Activated B cell treated with CpG ODN at 0.5 μM for 24 hours (primary cell): ENCODE results near the gene MAMLD1. TPM values are rescaled to one million over a fixed set of nuclear protein-coding genes. Genes with fewer than 3 reads are reported as not detected.

Experiments used
- ATAC-seq: fragments of 200-7000 bp; cut with Tn5 transposase; one replicate; pipeline ENCODE4 v1.10.0; 2021; ENCODE audit warnings: low read depth, mild to moderate bottlenecking, moderate library complexity
- CTCF ChIA-PET: fragments of 350-600 bp; sonication (Branson Sonifier 250); formaldehyde crosslinking; loops from one replicate; lab custom pipeline; 2021; ENCODE audit warnings: antibody characterized with exemption; lab: Charles Lee
- POLR2A ChIA-PET: fragments of 350-600 bp; sonication (Branson Sonifier 250); formaldehyde crosslinking; loops from one replicate; lab custom pipeline; 2021; ENCODE audit warnings: antibody characterized with exemption; lab: Charles Lee
- DNase-seq: peaks from one replicate; pipeline ENCODE4 v3.0.0; 2022
- H3K27ac Mint-ChIP-seq: one replicate; pipeline ENCODE4 v1.8.0; 2020; ENCODE audit warnings: mixed read lengths
- H3K27me3 Mint-ChIP-seq: one replicate; pipeline ENCODE4 v1.8.0; 2021; ENCODE audit warnings: mixed read lengths
- H3K36me3 Mint-ChIP-seq: one replicate; pipeline ENCODE4 v1.8.0; 2021; ENCODE audit warnings: low read depth, mixed read lengths
- H3K4me1 Mint-ChIP-seq: one replicate; pipeline ENCODE4 v1.8.0; 2021; ENCODE audit warnings: mixed read lengths
- H3K4me3 Mint-ChIP-seq: one replicate; pipeline ENCODE4 v1.8.0; 2020; ENCODE audit warnings: mild to moderate bottlenecking, mixed read lengths
- H3K9me3 Mint-ChIP-seq: one replicate; pipeline ENCODE4 v1.8.0; 2020; ENCODE audit warnings: mixed read lengths
- CTCF ChIP-seq: fragments of 200-600 bp; IDR thresholded peaks from one replicate; pipeline ENCODE4 v1.8.0; 2022; ENCODE audit warnings: antibody characterized with exemption, mild to moderate bottlenecking
- intact Hi-C: fragments of 100-400 bp; cut with micrococcal nuclease; formaldehyde crosslinking; loops from one replicate; pipeline ENCODE4 v1.15.1; 2024
- total RNA-seq: library from RNA; stranded (reverse); gene quantifications from 2 replicates; pipeline ENCODE4 v1.2.3, GENCODE V29; 2022

MAMLD1 gene
- total RNA-seq, 1 donor from 2014 or later, result 1.2 TPM

GRCh38 chrX:150446151-150446550 is 83.0 kb downstream of the MAMLD1 start:
- ChIA-PET CTCF (no interaction called here), POLR2A (no interaction called here)
- intact Hi-C loops, result no loop called here
- no peak for TF ChIP-seq CTCF
- Mint-ChIP-seq H3K27ac (no peak overlapping the region), H3K27me3 (no peaks in the 10 kb centered on the region), H3K4me3 (no peak overlapping the region), H3K36me3 (no peaks in the 10 kb centered on the region), H3K9me3 (no peaks in the 10 kb centered on the region), H3K4me1 (no peaks in the 10 kb centered on the region)
- no peak for DNase-seq
- ATAC-seq, result no peak

- no peak for DNase-seq
- no peak for TF ChIP-seq CTCF
- Mint-ChIP-seq H3K9me3 (no peaks in the 10 kb centered on the region), H3K36me3 (no peaks in the 10 kb centered on the region), H3K4me1 (no peaks in the 10 kb centered on the region), H3K27ac (no peak overlapping the region), H3K4me3 (no peak overlapping the region), H3K27me3 (no peaks in the 10 kb centered on the region)
- ChIA-PET CTCF (no interaction called here), POLR2A (no interaction called here)
- ATAC-seq, result no peak
- intact Hi-C loops, result no loop called here
Measured at GRCh38 chrX:150446995-150447394, 83.9 kb downstream of the MAMLD1 start.

GRCh38 chrX:150449313-150449712 is 86.2 kb downstream of the MAMLD1 start:
- Mint-ChIP-seq H3K36me3 (no peaks in the 10 kb centered on the region), H3K27me3 (no peaks in the 10 kb centered on the region), H3K4me1 (no peaks in the 10 kb centered on the region), H3K9me3 (no peaks in the 10 kb centered on the region), H3K4me3 (no peak overlapping the region), H3K27ac (no peak overlapping the region)
- intact Hi-C loops, result loop anchor here (1.0 kb wide), 1 partner anchor 138 kb away; no protein-coding TSS in a partner anchor
- DNase-seq (no peak), ATAC-seq (no peak)
- ChIA-PET CTCF (interaction anchor here (0.9 kb wide), 1 partner anchor 138 kb away, joined by 3 read pairs; no protein-coding TSS in a partner anchor), POLR2A (no interaction called here)
- no peak for TF ChIP-seq CTCF

- CTCF ChIA-PET, result no interaction called here
- TF ChIP-seq CTCF, result no peak
- ATAC-seq, result no peak
- no peaks in the 10 kb centered on the region for H3K27me3 Mint-ChIP-seq
- no peak for DNase-seq
- no peak overlapping the region for H3K4me3 Mint-ChIP-seq
- H3K9me3 Mint-ChIP-seq, result no peaks in the 10 kb centered on the region
- no peaks in the 10 kb centered on the region for H3K36me3 Mint-ChIP-seq
- intact Hi-C loops, result no loop called here
- H3K27ac Mint-ChIP-seq, result no peak overlapping the region
- POLR2A ChIA-PET, result no interaction called here
- H3K4me1 Mint-ChIP-seq, result no peaks in the 10 kb centered on the region
Measured at GRCh38 chrX:150450519-150451177, 87.5 kb downstream of the MAMLD1 start.

- ChIA-PET CTCF (no interaction called here), POLR2A (interaction anchor here (0.6 kb wide), 1 partner anchor 120 kb away, joined by 4 read pairs; no protein-coding TSS in a partner anchor)
- no peaks in the 10 kb centered on the region for H3K27me3 Mint-ChIP-seq
- intact Hi-C loops, result no loop called here
- H3K9me3 Mint-ChIP-seq, result no peaks in the 10 kb centered on the region
- no peak for TF ChIP-seq CTCF
- no peak overlapping the region for H3K4me3 Mint-ChIP-seq
- H3K4me1 Mint-ChIP-seq, result no peaks in the 10 kb centered on the region
- DNase-seq (no peak), ATAC-seq (no peak)
- H3K27ac Mint-ChIP-seq, result no peak overlapping the region
- H3K36me3 Mint-ChIP-seq, result no peaks in the 10 kb centered on the region
Measured at GRCh38 chrX:150451953-150452352, 88.8 kb downstream of the MAMLD1 start.
